Stimulated activated memory B cell treated with anti-CD40 and anti-IgM and Interleukin-4, amounts not matched to agents 10 μg/mL and 1 μg/mL and 100 μg/mL, for 72 hours (primary cell): ENCODE results near the gene ACLY.
"Not testable (repeated sequence)": the region's sequence is repeated elsewhere in the genome, so short reads cannot be mapped to it uniquely, and the experiment has no call there.

Experiments used
- ATAC-seq: fragments of 150-1000 bp; cut with Tn5 transposase; 2 replicates; pipeline ENCODE4 v1.10.0; 2021
- H3K27ac Mint-ChIP-seq: one replicate; pipeline ENCODE4 v1.8.0; 2022; ENCODE audit warnings: mild to moderate bottlenecking, mixed read lengths
- H3K27me3 Mint-ChIP-seq: one replicate; pipeline ENCODE4 v1.8.0; 2022; ENCODE audit warnings: mixed read lengths
- H3K36me3 Mint-ChIP-seq: one replicate; pipeline ENCODE4 v1.8.0; 2022; ENCODE audit warnings: mixed read lengths
- H3K4me1 Mint-ChIP-seq: one replicate; pipeline ENCODE4 v1.8.0; 2022; ENCODE audit warnings: mixed read lengths
- H3K4me3 Mint-ChIP-seq: one replicate; pipeline ENCODE4 v1.8.0; 2022; ENCODE audit warnings: mild to moderate bottlenecking, moderate library complexity, mixed read lengths
- H3K9me3 Mint-ChIP-seq: one replicate; pipeline ENCODE4 v1.8.0; 2022; ENCODE audit warnings: mixed read lengths

Gene ACLY

DNA sequence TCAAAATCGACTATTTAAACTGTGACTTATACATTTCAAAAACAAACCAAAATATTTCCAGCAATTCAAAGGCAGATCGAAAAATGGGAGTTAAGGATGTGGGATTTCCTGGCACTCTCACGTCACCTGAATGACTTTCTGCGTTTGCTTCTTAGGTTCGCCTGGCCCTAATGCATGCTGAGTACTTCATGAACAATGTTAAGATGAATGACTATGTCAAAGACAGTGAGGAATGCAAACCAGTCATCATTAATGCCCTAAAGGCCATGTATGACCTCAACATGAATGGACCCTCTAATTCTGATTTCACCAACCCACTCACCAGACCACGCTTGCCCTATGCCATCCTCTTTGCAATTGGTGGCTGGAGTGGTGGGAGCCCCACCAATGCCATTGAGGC is 73.8 kb downstream of the ACLY start:
- Mint-ChIP-seq H3K9me3 (no peaks in the 10 kb centered on the region), H3K36me3 (peaks cover 11% of the 10 kb centered on the region), H3K4me3 (no peak overlapping the region), H3K27me3 (no peaks in the 10 kb centered on the region), H3K27ac (no peak overlapping the region), H3K4me1 (peaks cover 4% of the 10 kb centered on the region)
- no peak for ATAC-seq

DNA sequence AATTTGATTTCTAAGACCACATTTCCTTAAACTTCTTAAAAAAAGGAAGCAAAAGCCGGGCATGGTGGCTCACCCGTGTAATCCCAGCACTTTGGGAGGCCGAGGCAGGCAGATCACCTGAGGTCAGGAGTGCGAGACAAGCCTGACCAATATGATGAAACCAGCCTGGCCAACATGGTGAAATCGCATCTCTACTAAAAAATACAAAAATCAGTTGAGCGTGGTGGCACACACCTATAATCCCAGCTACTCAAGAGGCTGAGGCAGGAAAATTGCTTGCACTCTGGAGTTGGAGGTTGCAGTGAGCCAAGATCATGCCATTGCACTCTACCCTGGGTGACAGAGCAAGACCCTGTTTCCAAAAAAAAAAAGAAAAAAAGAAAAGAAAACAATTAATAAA is 78.0 kb downstream of the ACLY start:
- H3K4me1 Mint-ChIP-seq: not testable (repeated sequence)

DNA sequence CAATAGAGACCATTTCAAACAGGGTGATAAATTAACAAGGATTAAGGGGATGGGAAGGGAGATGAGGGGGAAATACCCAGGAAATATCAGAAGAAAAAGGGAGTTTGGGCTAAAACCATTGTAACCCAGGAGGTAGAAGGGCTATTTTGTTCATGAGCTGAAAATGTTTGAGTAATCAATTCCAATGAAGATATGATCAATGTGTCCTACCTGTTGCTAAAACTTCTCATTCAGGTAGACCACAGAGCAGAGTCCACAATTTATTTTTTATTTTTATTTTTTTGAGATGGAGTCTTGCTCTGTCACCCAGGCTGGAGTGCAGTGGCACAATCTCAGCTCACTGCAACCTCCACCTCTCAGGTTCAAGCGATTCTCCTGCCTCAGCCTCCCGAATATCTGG is 79.3 kb downstream of the ACLY start:
- not testable (repeated sequence) for H3K27me3 Mint-ChIP-seq, ATAC-seq, H3K27ac Mint-ChIP-seq, H3K4me3 Mint-ChIP-seq, H3K9me3 Mint-ChIP-seq, H3K36me3 Mint-ChIP-seq
- peaks cover 14% of the 10 kb centered on the region for H3K4me1 Mint-ChIP-seq

More for the DNA sequence above, 78.0 kb downstream of the ACLY start:
- H3K9me3 Mint-ChIP-seq, H3K4me3 Mint-ChIP-seq, ATAC-seq, H3K27me3 Mint-ChIP-seq, H3K36me3 Mint-ChIP-seq, H3K27ac Mint-ChIP-seq: not testable (repeated sequence)

DNA sequence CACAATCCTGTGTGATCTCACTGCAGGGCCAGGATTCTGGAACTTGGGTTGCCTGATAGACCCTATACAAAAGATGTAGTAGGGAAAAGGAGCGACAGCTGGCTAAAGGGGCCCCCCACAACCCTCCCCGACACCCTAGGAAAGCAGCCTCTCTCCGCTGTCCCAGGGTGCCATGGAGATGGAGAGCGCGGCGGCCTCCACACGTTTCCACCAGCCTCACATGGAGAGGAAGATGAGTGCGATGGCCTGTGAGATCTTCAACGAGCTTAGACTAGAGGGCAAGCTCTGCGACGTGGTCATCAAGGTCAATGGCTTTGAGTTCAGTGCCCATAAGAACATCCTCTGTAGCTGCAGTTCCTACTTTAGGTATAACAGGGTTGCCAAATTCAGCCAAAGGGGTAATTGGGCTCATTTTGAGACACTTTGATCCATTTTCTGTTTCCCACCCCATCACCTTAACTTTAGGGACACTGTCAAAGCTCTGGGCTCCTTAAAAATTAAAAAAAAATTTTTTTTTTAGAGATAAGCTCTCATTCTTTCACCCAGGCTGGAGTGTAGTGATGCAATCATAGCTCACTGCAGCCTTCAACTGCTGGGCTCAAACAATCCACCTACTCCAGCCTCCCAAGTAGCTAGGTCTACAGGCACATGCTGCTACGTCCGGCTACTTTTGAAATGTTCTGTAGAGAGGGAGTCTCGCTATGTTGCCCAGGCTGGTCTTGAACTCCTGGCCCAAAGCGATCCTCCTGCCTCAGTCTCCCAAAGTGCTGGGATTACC is 80.8 kb downstream of the ACLY start, which contains the start of gene KLHL10:
Gene KLHL10, plus strand, starts transcription at position 65 of the 778 bp plus-strand sequence. Its CDS starts 108 bp downstream, at position 173.
- peak within 1 kb of the TSS; percentile 79 for H3K4me3 Mint-ChIP-seq
- no peaks in the 10 kb centered on the region for H3K36me3 Mint-ChIP-seq
- no peak for ATAC-seq
- no peaks in the 10 kb centered on the region for H3K27me3 Mint-ChIP-seq
- peak within 1 kb of the TSS; percentile 67 for H3K27ac Mint-ChIP-seq
- no peaks in the 10 kb centered on the region for H3K9me3 Mint-ChIP-seq
- peaks cover 14% of the 10 kb centered on the region for H3K4me1 Mint-ChIP-seq

DNA sequence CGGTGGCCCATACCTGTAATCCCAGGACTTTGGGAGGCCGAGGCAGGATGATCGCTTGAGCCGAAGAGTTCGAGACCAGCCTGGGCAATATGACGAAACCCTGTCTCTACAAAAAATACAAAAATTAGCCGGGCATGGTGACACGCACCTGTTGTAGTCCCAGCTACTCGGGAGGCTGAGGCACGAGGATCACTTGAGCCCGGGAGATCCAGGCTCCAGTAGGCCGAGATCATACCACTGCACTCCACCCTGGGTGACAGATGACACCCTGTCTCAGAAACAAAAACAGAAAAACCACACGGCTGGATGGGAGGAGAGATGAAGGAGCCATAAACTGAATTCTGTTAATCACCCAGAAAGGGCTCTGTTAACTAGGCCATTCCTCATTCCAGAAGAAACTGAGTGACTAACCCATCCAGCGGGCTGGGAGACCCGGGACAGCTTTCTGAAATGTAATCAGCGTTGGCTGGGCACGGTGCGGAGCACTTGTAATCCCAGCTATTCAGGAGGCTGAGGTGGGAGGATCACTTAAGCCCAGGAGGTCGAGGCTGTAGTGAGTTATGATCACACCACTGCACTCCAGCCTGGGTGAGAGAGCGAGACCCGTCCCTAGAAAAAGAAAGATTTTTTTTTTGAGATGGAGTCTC is 82.1 kb downstream of the ACLY start:
- no peak for ATAC-seq
- Mint-ChIP-seq H3K27ac (peak overlapping the region; percentile 67), H3K36me3 (peaks cover 7% of the 10 kb centered on the region)

DNA sequence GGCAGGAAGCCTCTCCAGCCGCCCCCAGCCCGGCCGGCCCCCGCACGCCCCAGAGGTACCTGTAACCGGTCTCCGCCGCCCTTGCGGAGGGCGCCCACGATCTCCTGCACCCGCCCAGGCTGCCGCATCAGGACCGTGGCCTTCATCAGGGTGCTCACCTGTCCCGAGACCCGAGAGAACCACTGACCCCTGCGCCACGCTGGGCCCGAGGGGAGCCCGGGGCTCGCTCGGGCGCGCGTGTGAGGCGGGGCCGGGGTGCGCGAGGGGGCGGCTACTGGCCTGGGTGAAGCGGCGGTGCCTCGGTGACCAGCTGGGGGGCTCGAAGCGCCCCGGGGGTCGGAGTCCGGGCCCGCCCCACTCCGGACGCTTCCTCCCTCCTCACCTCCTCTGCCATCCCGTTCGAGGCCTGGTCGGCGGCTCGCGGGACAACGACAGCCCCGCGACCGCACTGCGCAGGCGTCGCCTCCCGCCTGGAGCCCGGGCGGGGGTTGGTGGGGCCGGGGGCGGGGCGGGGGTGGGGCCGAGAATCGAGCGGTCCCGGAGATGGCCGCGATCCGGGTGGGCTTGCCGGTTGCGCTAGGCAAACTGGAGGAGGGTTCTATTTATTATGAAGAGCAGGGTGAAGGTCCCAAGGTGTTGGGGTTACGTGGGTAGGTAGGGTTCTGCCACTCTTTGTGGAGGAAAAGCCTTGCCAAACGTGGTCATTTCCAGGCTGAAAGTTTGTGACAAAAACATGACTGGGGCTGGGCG is 82.8 kb downstream of the ACLY start, which contains the start of gene NT5C3B:
Gene NT5C3B, minus strand, starts transcription at position 433 of the 750 bp plus-strand sequence. Its CDS starts 39 bp downstream, at position 394.
- ATAC-seq: peak; percentile 87
- Mint-ChIP-seq H3K9me3 (no peaks in the 10 kb centered on the region), H3K4me3 (peak within 1 kb of the TSS; percentile 79), H3K27ac (peak within 1 kb of the TSS; percentile 67), H3K36me3 (peaks cover 12% of the 10 kb centered on the region), H3K4me1 (peaks cover 14% of the 10 kb centered on the region), H3K27me3 (no peaks in the 10 kb centered on the region)

More for the DNA sequence above, 82.1 kb downstream of the ACLY start:
- H3K4me3 Mint-ChIP-seq: peak overlapping the region; percentile 79
- H3K4me1 Mint-ChIP-seq: peaks cover 14% of the 10 kb centered on the region
- H3K9me3 Mint-ChIP-seq: no peaks in the 10 kb centered on the region
- no peaks in the 10 kb centered on the region for H3K27me3 Mint-ChIP-seq

DNA sequence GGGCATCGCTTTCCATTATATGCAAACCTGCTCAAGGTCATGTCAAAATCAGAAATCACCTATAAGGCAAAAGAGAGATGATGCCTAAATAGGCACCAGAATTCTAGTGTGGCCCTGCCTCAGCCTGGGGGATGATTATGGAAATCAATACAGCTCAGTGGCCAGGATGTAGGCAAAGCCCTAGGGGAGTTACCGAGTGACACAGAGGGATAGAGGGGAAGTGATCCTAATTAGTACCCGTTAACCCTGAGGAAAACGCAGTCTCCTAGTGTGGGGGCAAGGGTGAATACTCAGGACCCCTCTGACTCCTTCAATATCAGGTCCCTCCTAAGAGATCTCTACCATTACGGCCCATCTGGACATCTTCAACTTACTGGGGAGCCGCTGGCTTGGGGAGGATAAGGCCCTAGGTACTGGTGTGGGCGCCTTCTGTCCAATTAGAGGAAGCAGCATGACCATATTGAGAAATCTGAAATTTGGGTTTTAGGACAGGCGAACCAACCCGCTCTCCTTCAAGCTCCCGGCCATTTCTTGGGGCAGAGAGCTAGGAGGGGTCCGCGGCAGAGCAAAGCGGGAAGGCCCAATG is 83.4 kb downstream of the ACLY start:
- Mint-ChIP-seq H3K9me3 (no peaks in the 10 kb centered on the region), H3K4me3 (peak overlapping the region; percentile 79), H3K27ac (peak overlapping the region; percentile 67), H3K36me3 (peaks cover 12% of the 10 kb centered on the region), H3K4me1 (peaks cover 14% of the 10 kb centered on the region), H3K27me3 (no peaks in the 10 kb centered on the region)
- ATAC-seq: peak; percentile 56

DNA sequence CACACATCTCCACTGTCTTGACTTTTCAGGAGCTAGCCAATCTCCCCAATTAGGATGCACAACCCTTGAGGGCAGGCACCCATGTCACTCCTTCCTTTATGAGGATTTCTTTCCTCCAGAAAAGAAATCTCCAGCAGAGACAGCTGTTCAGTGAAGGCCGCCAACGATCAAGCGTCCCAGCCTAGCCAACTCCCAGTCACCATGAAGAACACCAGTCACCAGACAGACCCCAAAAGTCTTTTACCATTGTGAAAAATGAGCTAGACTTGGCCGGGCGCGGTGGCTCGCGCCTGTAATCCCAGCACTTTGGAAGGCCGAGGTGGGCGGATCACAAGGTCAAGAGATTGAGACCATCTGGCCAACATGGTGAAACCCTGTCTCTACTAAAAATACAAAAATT is 88.8 kb downstream of the ACLY start:
- not testable (repeated sequence) for H3K4me1 Mint-ChIP-seq, H3K27ac Mint-ChIP-seq, H3K4me3 Mint-ChIP-seq, ATAC-seq, H3K9me3 Mint-ChIP-seq, H3K27me3 Mint-ChIP-seq
- H3K36me3 Mint-ChIP-seq: peaks cover 29% of the 10 kb centered on the region

DNA sequence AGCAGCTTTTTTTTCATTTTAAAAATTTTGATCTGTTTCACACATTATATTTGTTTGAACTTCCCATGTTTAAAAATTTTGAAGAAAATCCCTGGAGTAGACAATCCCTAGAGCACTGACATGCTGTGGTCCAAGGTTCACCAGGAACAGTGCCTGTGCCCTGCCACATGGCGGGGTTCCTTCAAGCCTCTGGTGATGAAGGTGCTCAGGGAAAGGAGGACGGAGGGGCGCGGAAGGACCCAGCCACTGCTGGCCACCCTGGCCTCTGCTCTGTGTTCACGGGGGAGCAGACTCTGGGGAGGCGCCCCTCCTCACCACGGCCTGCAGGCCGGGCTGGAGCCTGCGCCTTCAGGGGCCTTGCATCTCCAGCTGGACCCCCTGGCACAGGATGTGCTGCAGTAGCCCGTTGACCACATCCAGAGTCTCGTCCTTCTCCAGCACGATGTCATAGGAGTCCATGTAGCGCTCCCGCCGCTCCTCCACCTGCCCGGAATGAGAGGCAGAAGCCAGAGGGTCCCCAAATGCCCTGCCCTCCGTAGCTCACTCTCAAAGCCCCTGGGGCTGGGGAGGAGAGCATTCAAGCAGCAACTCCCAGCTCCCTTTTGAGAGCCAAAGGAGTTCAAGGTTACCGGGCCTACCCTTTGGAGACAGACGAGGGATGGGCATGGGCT is 93.4 kb downstream of the ACLY start:
- peaks cover 6% of the 10 kb centered on the region for H3K27me3 Mint-ChIP-seq
- H3K27ac Mint-ChIP-seq: no peak overlapping the region
- ATAC-seq: no peak
- H3K4me3 Mint-ChIP-seq: no peak overlapping the region
- H3K4me1 Mint-ChIP-seq: no peaks in the 10 kb centered on the region
- H3K36me3 Mint-ChIP-seq: peaks cover 17% of the 10 kb centered on the region
- no peaks in the 10 kb centered on the region for H3K9me3 Mint-ChIP-seq

DNA sequence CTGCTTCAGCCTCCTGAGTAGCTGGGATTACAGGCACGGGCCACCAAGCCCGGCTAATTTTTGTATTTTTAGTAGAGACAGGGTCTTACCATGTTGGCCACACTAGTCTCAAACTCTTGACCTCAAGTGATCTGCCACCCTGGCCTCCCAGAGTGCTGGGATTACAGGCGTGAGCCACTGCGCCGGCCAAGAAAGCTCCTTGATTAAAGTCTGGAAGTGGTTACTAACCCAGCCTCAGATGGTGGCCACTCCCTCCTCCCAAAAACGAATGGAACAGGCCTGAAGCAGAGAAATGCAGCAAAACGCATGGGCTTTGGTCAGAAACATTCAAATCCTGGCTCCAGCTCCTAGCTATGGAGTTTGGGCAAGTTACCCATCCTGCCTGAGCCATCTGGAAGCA is 94.7 kb downstream of the ACLY start:
- Mint-ChIP-seq H3K36me3 (peaks cover 6% of the 10 kb centered on the region), H3K27ac (no peak overlapping the region), H3K9me3 (no peaks in the 10 kb centered on the region), H3K4me3 (no peak overlapping the region), H3K27me3 (peaks cover 18% of the 10 kb centered on the region), H3K4me1 (no peaks in the 10 kb centered on the region)
- ATAC-seq: no peak

DNA sequence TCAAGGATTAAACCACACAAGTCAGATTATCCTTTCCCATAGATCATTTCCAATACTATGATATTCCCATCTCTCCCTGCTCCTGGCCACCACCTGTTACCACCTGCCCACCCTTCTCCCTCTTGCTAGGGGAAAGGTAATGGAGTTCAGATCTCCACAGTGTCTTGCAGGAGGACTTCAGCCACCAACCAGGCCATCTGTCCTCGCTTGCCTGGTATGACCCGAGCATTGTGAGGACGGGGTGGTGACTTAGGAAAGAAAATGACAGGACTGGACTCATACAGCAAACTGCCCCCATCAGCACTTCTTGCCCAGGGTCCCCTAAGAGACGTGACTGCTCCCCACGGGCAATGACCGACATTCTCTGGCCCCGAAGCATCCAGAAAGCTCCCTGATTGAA is 95.2 kb downstream of the ACLY start:
- no peak overlapping the region for H3K27ac Mint-ChIP-seq
- peaks cover 3% of the 10 kb centered on the region for H3K4me1 Mint-ChIP-seq
- no peak overlapping the region for H3K4me3 Mint-ChIP-seq
- H3K36me3 Mint-ChIP-seq: peaks cover 1% of the 10 kb centered on the region
- no peak for ATAC-seq
- H3K9me3 Mint-ChIP-seq: no peaks in the 10 kb centered on the region
- peaks cover 19% of the 10 kb centered on the region for H3K27me3 Mint-ChIP-seq

DNA sequence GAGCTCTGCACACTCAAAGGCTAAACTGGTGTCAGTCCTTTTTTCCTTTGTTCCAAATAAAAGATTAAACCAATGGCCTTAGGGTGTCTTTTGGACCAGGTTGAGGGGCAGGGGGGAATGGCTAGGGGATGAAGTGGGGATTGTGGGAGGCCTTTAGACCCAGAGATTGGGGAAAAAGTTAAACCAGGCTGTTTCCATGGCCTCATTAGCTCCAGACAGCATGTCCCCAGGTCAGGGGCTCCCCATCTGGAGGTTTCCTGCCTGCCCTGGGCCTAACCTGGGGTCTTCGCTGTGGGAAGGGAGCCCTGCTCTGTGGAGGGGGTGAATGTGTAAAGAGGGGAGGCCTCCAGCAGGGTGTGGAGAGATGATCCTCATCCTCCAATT is 95.6 kb downstream of the ACLY start:
- peaks cover 24% of the 10 kb centered on the region for H3K27me3 Mint-ChIP-seq
- H3K27ac Mint-ChIP-seq: no peak overlapping the region
- no peaks in the 10 kb centered on the region for H3K9me3 Mint-ChIP-seq
- H3K4me3 Mint-ChIP-seq: no peak overlapping the region
- H3K4me1 Mint-ChIP-seq: peaks cover 8% of the 10 kb centered on the region
- ATAC-seq: no peak
- no peaks in the 10 kb centered on the region for H3K36me3 Mint-ChIP-seq

DNA sequence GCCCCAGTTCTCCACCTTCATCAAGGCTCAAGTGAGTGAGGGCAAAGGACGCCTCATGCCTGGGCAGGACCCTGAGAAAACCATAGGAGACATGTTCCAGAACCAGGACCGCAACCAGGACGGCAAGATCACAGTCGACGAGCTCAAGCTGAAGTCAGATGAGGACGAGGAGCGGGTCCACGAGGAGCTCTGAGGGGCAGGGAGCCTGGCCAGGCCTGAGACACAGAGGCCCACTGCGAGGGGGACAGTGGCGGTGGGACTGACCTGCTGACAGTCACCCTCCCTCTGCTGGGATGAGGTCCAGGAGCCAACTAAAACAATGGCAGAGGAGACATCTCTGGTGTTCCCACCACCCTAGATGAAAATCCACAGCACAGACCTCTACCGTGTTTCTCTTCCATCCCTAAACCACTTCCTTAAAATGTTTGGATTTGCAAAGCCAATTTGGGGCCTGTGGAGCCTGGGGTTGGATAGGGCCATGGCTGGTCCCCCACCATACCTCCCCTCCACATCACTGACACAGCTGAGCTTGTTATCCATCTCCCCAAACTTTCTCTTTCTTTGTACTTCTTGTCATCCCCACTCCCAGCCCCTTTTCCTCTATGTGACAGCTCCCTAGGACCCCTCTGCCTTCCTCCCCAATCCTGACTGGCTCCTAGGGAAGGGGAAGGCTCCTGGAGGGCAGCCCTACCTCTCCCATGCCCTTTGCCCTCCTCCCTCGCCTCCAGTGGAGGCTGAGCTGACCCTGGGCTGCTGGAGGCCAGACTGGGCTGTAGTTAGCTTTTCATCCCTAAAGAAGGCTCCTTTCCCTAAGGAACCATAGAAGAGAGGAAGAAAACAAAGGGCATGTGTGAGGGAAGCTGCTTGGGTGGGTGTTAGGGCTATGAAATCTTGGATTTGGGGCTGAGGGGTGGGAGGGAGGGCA is 96.3 kb downstream of the ACLY start:
- H3K4me3 Mint-ChIP-seq: no peak overlapping the region
- no peaks in the 10 kb centered on the region for H3K9me3 Mint-ChIP-seq
- H3K27ac Mint-ChIP-seq: no peak overlapping the region
- H3K27me3 Mint-ChIP-seq: peaks cover 29% of the 10 kb centered on the region
- H3K4me1 Mint-ChIP-seq: peaks cover 10% of the 10 kb centered on the region
- ATAC-seq: no peak
- no peaks in the 10 kb centered on the region for H3K36me3 Mint-ChIP-seq

DNA sequence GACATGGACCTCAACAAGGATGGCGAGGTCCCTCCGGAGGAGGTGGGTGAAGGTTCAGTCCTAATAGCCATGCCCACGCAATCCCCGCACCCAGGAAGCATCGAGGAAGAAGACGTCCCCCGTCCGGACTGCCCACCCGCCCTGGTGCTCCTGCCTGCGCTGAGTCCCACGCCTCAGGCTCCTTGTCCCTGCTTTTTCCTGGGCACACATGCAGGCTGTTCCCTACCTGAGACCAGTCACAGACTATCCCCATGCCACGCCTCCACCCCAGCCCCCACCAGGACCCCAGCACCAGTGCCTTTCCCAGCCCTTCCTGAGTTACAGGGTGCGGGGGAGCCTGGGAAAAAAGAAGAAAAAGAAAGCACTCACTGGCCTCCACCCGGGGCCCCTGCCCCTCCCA is 97.0 kb downstream of the ACLY start:
- Mint-ChIP-seq H3K27ac (no peak overlapping the region), H3K27me3 (peaks cover 29% of the 10 kb centered on the region), H3K4me1 (peaks cover 10% of the 10 kb centered on the region), H3K9me3 (no peaks in the 10 kb centered on the region), H3K36me3 (no peaks in the 10 kb centered on the region), H3K4me3 (no peak overlapping the region)
- no peak for ATAC-seq
